Pancreas (tissue), 10 donors: Measurements from ENCODE around the gene PRSS2. TPM values are rescaled to one million over a fixed set of nuclear protein-coding genes. Genes with fewer than 3 reads are reported as not detected.

Experiments
- ATAC-seq, 4 donors: fragments of 200-7000 bp; cut with Tn5 transposase; one replicate each; pipeline versions ENCODE4 v1.8.0 to v1.9.1; 2020; ENCODE audit warnings: mild to moderate bottlenecking in 4 of 4, moderate library complexity in 4 of 4
- DNase-seq, 6 donors: peaks; one replicate each; pipeline ENCODE4 v3.0.0-alpha.2; 2020
- FAIRE-seq: peaks from 2 replicates; lab custom pipeline; 2012; peaks lifted over from hg19 to GRCh38; lab: Jason Lieb, UNC
- H3K27ac ChIP-seq, 4 donors: fragments of 200-600 bp; sonication (generic); 1 replicate in 3 of 4; 2 replicates in 1 of 4; pipeline versions ENCODE4 v1.5.0 to v1.8.0; 2020
- H3K27me3 ChIP-seq, 4 donors: fragments of 200-600 bp; one replicate each; pipeline ENCODE4 v1.8.0; 2021
- H3K36me3 ChIP-seq, 3 donors: fragments of 200-600 bp; sonication (generic) in 1 of 3; one replicate each; pipeline versions ENCODE4 v1.5.0 to v1.8.0; 2020 to 2021
- H3K4me1 ChIP-seq, 3 donors: fragments of 200-600 bp; one replicate each; pipeline ENCODE4 v1.8.0; 2021
- H3K4me3 ChIP-seq, 4 donors: fragments of 200-600 bp; sonication (generic) in 2 of 4; one replicate each; pipeline versions ENCODE4 v1.5.0 to v1.8.0; 2020 to 2021
- H3K9me3 ChIP-seq, 4 donors: fragments of 200-600 bp; one replicate each; pipeline ENCODE4 v1.8.0; 2021
- WGBS, 2 donors: extraction: QIAGEN DNeasy Blood & Tissue Kit; methylation state at CpG; one replicate each; pipeline ENCODE4 v1.1.7; 2013; 5-methylcytosine and 5-hydroxymethylcytosine counted together
- intact Hi-C, 3 donors: fragments of 100-400 bp; cut with DNase I; formaldehyde crosslinking; loops; one replicate each; pipeline versions ENCODE4 v1.11.1 to v1.14.2; 2022
- polyA plus RNA-seq, 2 donors: library from polyadenylated mRNA; stranded (reverse); fragments of 200-250 nt; gene quantifications; one replicate each; pipeline ENCODE4 v1.2.3, GENCODE V29; 2013
- total RNA-seq, 6 donors: library from RNA; stranded (reverse); fragmentation: NEBNext Ultra II Directional in 4 of 6; extraction: Animal tissue kit (Norgen Biotek cat#: 25700) in 4 of 6; gene quantifications; one replicate each; pipeline versions ENCODE4 v1.2.1 to v1.2.4, GENCODE V29; 2021 to 2023
- TF ChIP-seq, protein P1 (sequence below), 4 donors: fragments of 200-600 bp; sonication (generic) in 3 of 4; IDR thresholded peaks; one replicate each; pipeline versions ENCODE4 v1.5.0 to v1.8.0; 2021; ENCODE audit warnings: antibody characterized with exemption in 4 of 4
- donor health status: healthy with polysubstance abuse.
- donor health status: DM: no; HTN: no; CAD: no; lungs with moderate emphysema.
- donor health status: DM: no; HTN: no; CAD: no.
- donor health status: control.
- donor health status: control.
- donor health status: Bipolar disorder and iron deficiency.
- donor health status: DM: yes; HTN: yes; CAD: no.
- donor health status: DM: no; HTN: no; CAD: no.
- donor health status: DM: no; HTN: no; CAD: no.
- donor health status: DM: yes; HTN: yes; CAD: no.

PRSS2 gene
- total and polyA plus RNA-seq, 8 donors, result 25,162 to 136,252 (median 66,198) TPM

GRCh38 chr7:142796501-142797390 lies 26.0 kb downstream of the PRSS2 start:
- FAIRE-seq (no peak), ATAC-seq (peak; percentile 49 to 73 (median 62)), DNase-seq (peak in 2 of 6 donors; percentile 73 to 78)
- TF ChIP-seq, protein P1, sequence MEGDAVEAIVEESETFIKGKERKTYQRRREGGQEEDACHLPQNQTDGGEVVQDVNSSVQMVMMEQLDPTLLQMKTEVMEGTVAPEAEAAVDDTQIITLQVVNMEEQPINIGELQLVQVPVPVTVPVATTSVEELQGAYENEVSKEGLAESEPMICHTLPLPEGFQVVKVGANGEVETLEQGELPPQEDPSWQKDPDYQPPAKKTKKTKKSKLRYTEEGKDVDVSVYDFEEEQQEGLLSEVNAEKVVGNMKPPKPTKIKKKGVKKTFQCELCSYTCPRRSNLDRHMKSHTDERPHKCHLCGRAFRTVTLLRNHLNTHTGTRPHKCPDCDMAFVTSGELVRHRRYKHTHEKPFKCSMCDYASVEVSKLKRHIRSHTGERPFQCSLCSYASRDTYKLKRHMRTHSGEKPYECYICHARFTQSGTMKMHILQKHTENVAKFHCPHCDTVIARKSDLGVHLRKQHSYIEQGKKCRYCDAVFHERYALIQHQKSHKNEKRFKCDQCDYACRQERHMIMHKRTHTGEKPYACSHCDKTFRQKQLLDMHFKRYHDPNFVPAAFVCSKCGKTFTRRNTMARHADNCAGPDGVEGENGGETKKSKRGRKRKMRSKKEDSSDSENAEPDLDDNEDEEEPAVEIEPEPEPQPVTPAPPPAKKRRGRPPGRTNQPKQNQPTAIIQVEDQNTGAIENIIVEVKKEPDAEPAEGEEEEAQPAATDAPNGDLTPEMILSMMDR (IDR thresholded peaks at IDR 0.05), result no peak
- intact Hi-C loops, result no loop called here
- Histone ChIP-seq H3K27ac (no peak overlapping the region), H3K9me3 (no peaks in the 10 kb centered on the region), H3K4me3 (peak overlapping the region; percentile 34 to 52 (median 38)), H3K27me3 (peaks cover 0 to 12% (median 0%) of the 10 kb centered on the region in 4 donors), H3K4me1 (no peaks in the 10 kb centered on the region), H3K36me3 (no peaks in the 10 kb centered on the region)
- WGBS, 2 donors, result 13 to 14% methylated on average over 64 to 74 of the region's 74 CpGs

- TF ChIP-seq, protein P1 (IDR thresholded peaks at IDR 0.05), result no peak
- intact Hi-C loops, result no loop called here
- WGBS, 2 donors, result 11 to 14% methylated on average over 33 of the region's 33 CpGs
- H3K4me3 ChIP-seq, result peak overlapping the region; percentile 34 to 52 (median 38)
- H3K36me3 ChIP-seq, result no peaks in the 10 kb centered on the region
- H3K4me1 ChIP-seq, result no peaks in the 10 kb centered on the region
- H3K27me3 ChIP-seq, result peaks cover 0 to 12% (median 0%) of the 10 kb centered on the region in 4 donors
- no peak for FAIRE-seq
- ATAC-seq, result peak; percentile 51 to 72 (median 60)
- no peaks in the 10 kb centered on the region for H3K9me3 ChIP-seq
- peak in 1 of 6 donors; percentile 14 for DNase-seq
- peak overlapping the region in 1 of 4 donors; percentile 9 for H3K27ac ChIP-seq
Observed at GRCh38 chr7:142797391-142798377, 26.9 kb downstream of the PRSS2 start.

- Histone ChIP-seq H3K27ac (no peak overlapping the region), H3K27me3 (peaks cover 0 to 12% (median 0%) of the 10 kb centered on the region in 4 donors), H3K4me1 (no peaks in the 10 kb centered on the region), H3K9me3 (no peaks in the 10 kb centered on the region), H3K4me3 (no peak overlapping the region), H3K36me3 (no peaks in the 10 kb centered on the region)
- ATAC-seq (no peak), FAIRE-seq (no peak), DNase-seq (no peak)
- TF ChIP-seq, protein P1 (IDR thresholded peaks at IDR 0.05), result no peak
- intact Hi-C loops, result no loop called here
- 85 to 93% methylated on average over 11 of the region's 11 CpGs for WGBS, 2 donors
Observed at GRCh38 chr7:142798451-142799436, 28.0 kb downstream of the PRSS2 start.

DNA sequence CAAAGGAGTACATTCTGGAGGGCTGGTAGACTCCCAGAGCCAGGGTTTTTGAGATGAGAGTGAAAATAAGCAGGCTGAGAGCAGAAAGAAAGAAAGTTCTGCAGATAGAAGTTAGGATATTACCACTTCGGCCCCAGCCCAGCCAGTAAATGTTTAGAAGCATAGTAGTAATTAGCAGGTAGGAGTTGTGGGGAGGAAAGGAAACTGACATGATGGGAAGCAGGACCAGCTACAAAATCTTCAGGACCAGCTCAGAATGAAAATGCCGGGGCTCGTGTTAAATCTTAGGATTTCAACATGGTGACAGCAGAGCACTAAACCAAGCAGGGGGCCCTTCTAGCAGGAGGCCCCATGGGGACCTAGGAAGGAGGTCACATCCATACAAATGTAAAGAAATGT lies 28.7 kb downstream of the PRSS2 start:
- Histone ChIP-seq H3K9me3 (no peaks in the 10 kb centered on the region), H3K4me3 (no peak overlapping the region), H3K4me1 (no peaks in the 10 kb centered on the region), H3K27me3 (peaks cover 0 to 12% (median 0%) of the 10 kb centered on the region in 4 donors), H3K36me3 (no peaks in the 10 kb centered on the region), H3K27ac (no peak overlapping the region)
- 89 to 91% methylated on average over 3 of the region's 3 CpGs for WGBS, 2 donors
- FAIRE-seq, result no peak
- TF ChIP-seq, protein P1 (IDR thresholded peaks at IDR 0.05), result no peak
- DNase-seq, result no peak
- intact Hi-C loops, result no loop called here
- ATAC-seq, result no peak
